KMS-11 (cell line): ENCODE measurements around the gene THAP7.

Experiments
- H2AFZ ChIP-seq: fragments of 200-600 bp; sonication (generic); 2 replicates; pipeline ENCODE4 v1.6.1; 2016; ENCODE audit warnings: antibody characterized with exemption, mixed run types, low read depth
- H3K27ac ChIP-seq: fragments of 200-600 bp; sonication (generic); 2 replicates; pipeline ENCODE4 v1.6.1; 2016; ENCODE audit warnings: mild to moderate bottlenecking, mixed run types
- H3K27me3 ChIP-seq: fragments of 200-600 bp; sonication (generic); 2 replicates; pipeline ENCODE4 v1.6.1; 2017; ENCODE audit warnings: mild to moderate bottlenecking, low read depth, mixed run types, moderate library complexity; ENCODE audit not compliant: insufficient read depth
- H3K36me3 ChIP-seq: fragments of 200-600 bp; sonication (generic); 2 replicates; pipeline ENCODE4 v1.6.1; 2017; ENCODE audit warnings: mild to moderate bottlenecking, mixed run types; ENCODE audit not compliant: insufficient read depth
- H3K4me1 ChIP-seq: fragments of 200-600 bp; sonication (generic); 2 replicates; pipeline ENCODE4 v1.6.1; 2016; ENCODE audit warnings: mild to moderate bottlenecking, low read depth, mixed run types; ENCODE audit not compliant: poor library complexity, severe bottlenecking
- H3K4me2 ChIP-seq: fragments of 200-600 bp; sonication (generic); 2 replicates; pipeline ENCODE4 v1.7.0; 2016; ENCODE audit warnings: mild to moderate bottlenecking, mixed run types
- H3K4me3 ChIP-seq: fragments of 200-600 bp; sonication (generic); IDR thresholded peaks from 2 replicates; pipeline ENCODE4 v1.6.1; 2017; ENCODE audit warnings: low read depth, low read length, mixed read lengths; ENCODE audit not compliant: insufficient read depth
- H3K79me2 ChIP-seq: fragments of 200-600 bp; sonication (generic); 2 replicates; pipeline ENCODE4 v1.6.1; 2016; ENCODE audit warnings: low read depth, mixed run types; ENCODE audit not compliant: insufficient read depth
- H3K9ac ChIP-seq: fragments of 200-600 bp; sonication (generic); 2 replicates; pipeline ENCODE4 v1.6.1; 2016; ENCODE audit warnings: mild to moderate bottlenecking, mixed run types
- H4K20me1 ChIP-seq: fragments of 200-600 bp; sonication (generic); 2 replicates; pipeline ENCODE4 v1.6.1; 2016; ENCODE audit warnings: mild to moderate bottlenecking, mixed run types; ENCODE audit not compliant: insufficient read depth
- TF ChIP-seq, protein P1 (sequence below): fragments of 200-600 bp; sonication (generic); conservative IDR thresholded peaks from 2 replicates; pipeline ENCODE4 v1.6.1; 2017; ENCODE audit warnings: low read depth, mild to moderate bottlenecking, antibody characterized with exemption, low read length, moderate library complexity, mixed read lengths

THAP7 gene

DNA sequence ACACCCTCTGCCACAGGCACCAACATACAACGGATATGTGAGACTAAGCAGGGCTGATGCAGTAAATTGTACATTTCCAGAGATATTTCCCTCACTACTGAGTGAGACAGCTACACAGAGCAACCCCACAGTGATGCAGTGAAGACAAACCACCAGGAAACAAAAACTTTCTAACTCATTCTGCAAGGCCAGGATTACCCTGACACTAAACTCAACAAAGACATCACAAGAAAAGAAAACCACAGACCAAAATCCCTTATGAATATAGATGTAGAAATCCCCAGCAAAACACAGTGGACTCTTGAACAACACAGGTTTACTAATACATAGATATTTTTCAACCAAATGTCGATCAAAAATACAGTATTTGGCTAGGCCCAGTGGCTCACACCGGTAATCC is 32.0 kb upstream of the THAP7 start:
- Histone ChIP-seq H2AFZ (no peak overlapping the region), H3K27me3 (peaks cover 3% of the 10 kb centered on the region; the same call in 1 of the 2 replicates), H3K79me2 (no peaks in the 10 kb centered on the region), H3K4me2 (no peak overlapping the region), H3K4me1 (no peaks in the 10 kb centered on the region), H3K27ac (no peak overlapping the region), H3K9ac (no peak overlapping the region), H3K36me3 (no peaks in the 10 kb centered on the region), H4K20me1 (no peaks in the 10 kb centered on the region), H3K4me3 (no peak overlapping the region)
- TF ChIP-seq, protein P1, sequence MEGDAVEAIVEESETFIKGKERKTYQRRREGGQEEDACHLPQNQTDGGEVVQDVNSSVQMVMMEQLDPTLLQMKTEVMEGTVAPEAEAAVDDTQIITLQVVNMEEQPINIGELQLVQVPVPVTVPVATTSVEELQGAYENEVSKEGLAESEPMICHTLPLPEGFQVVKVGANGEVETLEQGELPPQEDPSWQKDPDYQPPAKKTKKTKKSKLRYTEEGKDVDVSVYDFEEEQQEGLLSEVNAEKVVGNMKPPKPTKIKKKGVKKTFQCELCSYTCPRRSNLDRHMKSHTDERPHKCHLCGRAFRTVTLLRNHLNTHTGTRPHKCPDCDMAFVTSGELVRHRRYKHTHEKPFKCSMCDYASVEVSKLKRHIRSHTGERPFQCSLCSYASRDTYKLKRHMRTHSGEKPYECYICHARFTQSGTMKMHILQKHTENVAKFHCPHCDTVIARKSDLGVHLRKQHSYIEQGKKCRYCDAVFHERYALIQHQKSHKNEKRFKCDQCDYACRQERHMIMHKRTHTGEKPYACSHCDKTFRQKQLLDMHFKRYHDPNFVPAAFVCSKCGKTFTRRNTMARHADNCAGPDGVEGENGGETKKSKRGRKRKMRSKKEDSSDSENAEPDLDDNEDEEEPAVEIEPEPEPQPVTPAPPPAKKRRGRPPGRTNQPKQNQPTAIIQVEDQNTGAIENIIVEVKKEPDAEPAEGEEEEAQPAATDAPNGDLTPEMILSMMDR: no peak

DNA sequence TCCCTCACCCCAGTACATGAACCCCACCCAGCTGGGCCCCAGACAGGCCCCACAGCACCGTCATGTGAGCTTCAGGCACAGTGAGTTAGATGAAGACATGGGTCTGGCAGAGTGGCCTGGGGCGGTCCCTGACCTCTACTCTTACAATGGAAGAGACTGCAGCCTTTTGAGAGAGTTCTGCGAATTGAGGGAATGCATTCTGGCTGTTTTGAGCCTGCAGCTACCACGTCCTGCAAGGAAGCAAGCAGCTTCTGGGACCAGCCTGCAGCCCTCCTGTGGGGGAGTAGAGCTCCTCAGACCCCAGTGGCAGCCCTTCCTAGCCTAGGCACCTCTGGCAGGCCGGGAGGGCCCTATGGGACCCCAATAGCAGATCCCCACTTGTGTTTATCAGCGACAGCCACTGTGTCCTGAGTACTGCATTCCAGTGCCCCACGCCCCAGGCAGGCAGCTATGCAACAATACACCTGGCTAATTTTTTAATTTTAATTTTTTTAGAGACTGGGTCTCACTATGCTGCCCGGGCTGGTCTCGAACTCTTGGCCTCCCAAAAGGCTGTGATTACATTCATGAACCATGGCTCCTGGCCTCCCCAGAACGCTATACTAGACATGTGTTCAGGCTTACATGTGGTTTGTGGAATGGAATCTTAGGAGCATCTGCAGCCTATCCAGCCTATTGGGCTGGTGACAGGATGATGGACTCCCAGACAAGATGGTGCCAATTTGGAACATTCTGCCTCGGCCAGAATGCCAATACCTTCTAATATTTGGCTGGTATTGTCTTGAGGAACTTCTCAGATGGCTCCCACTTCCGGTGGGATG is 31.2 kb upstream of the THAP7 start:
- TF ChIP-seq, protein P1: no peak
- no peaks in the 10 kb centered on the region for H3K36me3 ChIP-seq
- H2AFZ ChIP-seq: no peak overlapping the region
- no peak overlapping the region for H3K4me3 ChIP-seq
- no peaks in the 10 kb centered on the region for H4K20me1 ChIP-seq
- H3K4me2 ChIP-seq: no peak overlapping the region
- no peak overlapping the region for H3K27ac ChIP-seq
- peaks cover 3% of the 10 kb centered on the region; the same call in 1 of the 2 replicates for H3K27me3 ChIP-seq
- H3K79me2 ChIP-seq: no peaks in the 10 kb centered on the region
- H3K9ac ChIP-seq: no peak overlapping the region
- H3K4me1 ChIP-seq: no peaks in the 10 kb centered on the region

DNA sequence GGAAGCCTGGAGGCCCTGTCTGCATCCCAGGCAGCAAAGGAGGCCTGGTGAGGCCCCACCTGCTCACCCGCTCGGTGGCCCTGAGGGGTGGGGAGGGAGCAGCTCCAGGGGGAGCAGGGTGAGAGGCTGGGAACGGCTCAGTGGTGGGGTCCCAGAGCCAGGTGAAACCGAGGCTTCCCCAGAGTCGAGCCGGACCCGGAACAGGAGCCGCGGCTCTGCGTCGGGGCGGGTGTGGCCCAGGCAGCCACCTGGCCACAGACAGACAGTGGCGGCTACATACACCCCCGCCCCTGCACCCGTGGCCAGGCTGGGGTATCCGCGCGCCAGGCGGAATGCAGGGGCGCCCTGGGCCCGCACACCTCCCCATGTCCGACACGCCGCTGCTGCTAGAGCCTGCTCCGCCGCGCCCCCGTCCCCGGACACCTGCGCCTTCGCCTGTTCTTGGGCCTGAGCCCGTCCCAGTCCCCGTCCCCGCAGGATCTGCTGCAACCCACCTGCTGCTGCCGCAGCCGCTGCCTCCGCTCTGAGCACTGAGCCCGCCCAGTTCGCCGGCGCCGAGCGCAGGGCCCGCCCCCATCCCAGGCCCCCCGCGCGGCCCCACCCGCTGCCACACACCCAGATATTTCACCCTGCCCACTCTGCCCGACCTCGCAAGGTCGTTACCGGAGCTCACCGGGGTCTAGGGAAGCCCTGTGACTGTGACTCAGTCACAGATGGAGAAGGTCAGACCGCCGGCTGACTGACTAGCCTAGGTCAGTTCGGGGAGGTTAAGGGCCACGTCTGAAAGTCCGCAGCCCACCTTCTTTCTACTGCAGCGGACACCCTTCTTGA is 30.3 kb upstream of the THAP7 start, which contains the start of gene SLC7A4:
SLC7A4 (minus strand) TSS at position 525 of the 831 bp plus-strand sequence. CDS start 749 bp downstream, outside the sequence.
- no peak within 1 kb of the TSS for H2AFZ ChIP-seq
- no peak within 1 kb of the TSS for H3K4me2 ChIP-seq
- H4K20me1 ChIP-seq: no peaks in the 10 kb centered on the region
- no peak within 1 kb of the TSS for H3K4me3 ChIP-seq
- H3K27ac ChIP-seq: no peak within 1 kb of the TSS
- TF ChIP-seq, protein P1: no peak
- H3K27me3 ChIP-seq: peaks cover 3% of the 10 kb centered on the region; the same call in 1 of the 2 replicates
- H3K79me2 ChIP-seq: no peaks in the 10 kb centered on the region
- H3K36me3 ChIP-seq: no peaks in the 10 kb centered on the region
- no peaks in the 10 kb centered on the region for H3K4me1 ChIP-seq
- no peak within 1 kb of the TSS for H3K9ac ChIP-seq

DNA sequence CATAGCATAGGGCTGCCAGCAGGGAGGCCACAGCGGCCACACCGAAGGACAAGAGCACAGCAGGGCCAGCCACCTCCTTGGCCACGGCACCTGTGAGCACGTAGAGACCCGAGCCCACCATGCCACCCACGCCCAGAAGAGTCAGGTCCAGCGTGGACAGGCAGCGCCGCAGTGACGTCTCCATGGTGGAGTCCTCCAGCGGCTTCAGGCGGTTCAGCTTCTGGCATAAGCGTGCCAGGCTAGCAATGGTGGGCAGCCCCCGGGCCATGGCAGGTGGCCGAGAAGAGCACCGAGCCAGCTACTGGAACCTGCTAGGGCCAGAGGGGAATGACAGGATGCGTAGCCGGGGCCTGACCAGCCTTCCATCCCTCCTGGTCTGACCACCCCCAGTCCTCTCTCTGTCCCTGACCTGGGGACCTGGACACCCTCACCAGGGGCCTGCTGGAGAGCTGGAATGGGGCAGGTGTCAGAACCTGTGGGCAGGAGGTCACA is 29.7 kb upstream of the THAP7 start:
- Histone ChIP-seq H2AFZ (no peak overlapping the region), H3K36me3 (no peaks in the 10 kb centered on the region), H3K27me3 (peaks cover 3% of the 10 kb centered on the region; the same call in 1 of the 2 replicates), H3K4me2 (no peak overlapping the region), H3K79me2 (no peaks in the 10 kb centered on the region), H3K27ac (no peak overlapping the region), H3K9ac (no peak overlapping the region), H3K4me3 (no peak overlapping the region), H3K4me1 (no peaks in the 10 kb centered on the region), H4K20me1 (no peaks in the 10 kb centered on the region)
- TF ChIP-seq, protein P1: no peak
